DMS79 treated with DMSO at 0.1 percent for 48 hours (cell line): ENCODE measurements around the gene B3GALT5.
"Not testable (repeated sequence)": the region's sequence is repeated elsewhere in the genome, so short reads cannot be mapped to it uniquely, and the experiment has no call there.

Experiments
- DNase-seq: peaks from one replicate; lab custom pipeline; 2025; lab: John Stamatoyannopoulos, UW

Gene B3GALT5

GRCh38 chr21:39667353-39667891 lies 54.7 kb downstream of the B3GALT5 start:
- no peak for DNase-seq

- DNase-seq = no peak
Measured at GRCh38 chr21:39668369-39668768, 55.6 kb downstream of the B3GALT5 start.

DNA sequence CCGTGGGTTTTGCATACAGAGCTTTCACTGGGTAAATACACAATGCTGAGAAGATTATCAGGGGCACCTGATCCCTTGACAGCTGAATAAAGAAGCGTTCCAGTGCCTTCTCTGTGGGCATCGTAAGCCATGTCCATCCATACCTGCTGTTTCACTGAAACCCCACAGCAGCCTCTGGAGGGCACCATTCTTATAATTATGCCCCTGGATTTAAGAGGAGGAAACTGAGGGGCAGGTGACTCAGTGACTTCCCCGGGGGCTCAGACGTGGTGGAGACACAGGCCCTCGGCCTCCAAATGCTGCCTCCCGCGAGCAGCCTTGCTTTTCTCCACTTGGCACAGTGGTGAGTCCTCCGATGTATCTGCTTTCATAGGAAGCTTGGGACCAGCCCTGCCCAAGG lies 56.7 kb downstream of the B3GALT5 start:
- DNase-seq = no peak

GRCh38 chr21:39669976-39670661 lies 57.4 kb downstream of the B3GALT5 start:
- no peak for DNase-seq

DNA sequence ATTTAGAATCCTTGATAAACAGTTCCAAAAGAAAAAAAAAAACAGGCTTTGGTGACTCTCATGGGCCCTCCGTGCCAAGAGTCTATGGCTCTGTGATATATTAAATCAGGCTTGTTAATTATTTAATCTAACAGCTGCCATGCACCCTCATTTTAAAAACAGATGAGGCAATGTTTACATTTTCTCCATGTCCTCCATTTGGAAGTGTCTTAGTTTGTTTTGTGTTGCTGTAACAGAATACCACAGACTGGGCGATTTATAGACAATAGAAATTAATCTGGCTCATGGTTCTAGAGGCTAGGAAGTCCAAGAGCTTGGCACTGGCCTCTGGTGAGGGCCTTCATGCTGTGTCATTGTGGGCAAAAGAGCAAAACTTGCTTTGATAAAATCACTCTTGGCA lies 58.0 kb downstream of the B3GALT5 start:
- DNase-seq = no peak

DNA sequence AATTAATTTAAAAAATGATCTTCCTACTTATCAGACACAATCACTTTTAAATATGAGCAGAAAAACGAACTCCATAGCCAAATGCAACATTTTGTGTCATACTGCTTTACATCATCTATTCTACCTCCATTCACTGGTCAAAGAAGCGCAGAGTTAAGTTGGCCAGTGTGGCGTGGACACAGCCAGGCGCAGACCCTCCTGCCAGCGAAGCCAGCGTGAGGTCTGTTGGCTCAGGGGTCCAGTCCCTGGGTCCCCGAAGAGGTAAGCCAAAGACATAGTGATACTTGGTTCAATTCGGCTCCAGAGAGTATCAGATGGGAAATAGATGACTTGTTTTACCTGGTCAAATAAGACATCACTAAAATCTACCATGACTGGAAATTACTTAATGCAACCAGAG lies 59.2 kb downstream of the B3GALT5 start:
- no peak for DNase-seq

DNA sequence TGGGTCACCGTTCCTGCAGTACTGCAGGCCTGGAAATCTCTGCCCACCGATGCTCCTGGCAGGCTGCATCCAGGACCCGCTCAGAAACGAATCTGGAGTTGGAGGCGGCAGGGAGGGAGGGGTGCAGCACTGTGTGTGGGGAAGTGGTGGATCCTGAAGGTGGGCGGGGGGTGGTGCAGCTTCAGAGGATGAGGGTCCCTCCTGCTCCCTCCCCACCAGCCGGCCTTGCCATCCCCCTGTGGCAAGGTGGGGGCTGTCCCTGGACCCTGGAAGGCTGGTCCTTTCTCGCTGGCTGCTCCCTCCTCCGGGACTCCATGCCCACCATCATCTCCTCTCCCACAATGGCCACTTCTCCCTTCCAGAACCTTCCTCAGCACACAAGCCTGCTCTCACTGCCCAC lies 60.4 kb downstream of the B3GALT5 start:
- no peak for DNase-seq

DNA sequence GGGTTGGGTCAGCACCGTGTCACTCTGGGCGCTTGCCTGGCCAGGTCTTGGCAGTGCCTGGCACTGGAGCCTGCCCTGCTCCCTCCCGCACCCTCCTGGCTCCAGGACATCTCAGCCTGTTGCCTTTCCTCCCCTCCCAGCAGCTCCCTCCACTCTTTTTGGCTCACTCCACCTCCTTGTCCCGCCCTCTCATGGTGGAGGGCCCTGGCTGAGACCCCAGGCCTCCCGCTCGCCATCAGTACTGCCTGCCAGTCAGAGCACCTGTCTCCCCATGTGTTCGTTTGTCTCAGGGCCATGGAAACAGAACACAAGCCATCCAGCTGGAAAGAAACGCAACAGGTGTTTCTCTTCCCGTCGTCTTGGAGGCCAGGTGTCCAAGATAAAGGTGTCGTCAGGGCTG lies 61.0 kb downstream of the B3GALT5 start:
- peak; percentile 50 for DNase-seq

DNA sequence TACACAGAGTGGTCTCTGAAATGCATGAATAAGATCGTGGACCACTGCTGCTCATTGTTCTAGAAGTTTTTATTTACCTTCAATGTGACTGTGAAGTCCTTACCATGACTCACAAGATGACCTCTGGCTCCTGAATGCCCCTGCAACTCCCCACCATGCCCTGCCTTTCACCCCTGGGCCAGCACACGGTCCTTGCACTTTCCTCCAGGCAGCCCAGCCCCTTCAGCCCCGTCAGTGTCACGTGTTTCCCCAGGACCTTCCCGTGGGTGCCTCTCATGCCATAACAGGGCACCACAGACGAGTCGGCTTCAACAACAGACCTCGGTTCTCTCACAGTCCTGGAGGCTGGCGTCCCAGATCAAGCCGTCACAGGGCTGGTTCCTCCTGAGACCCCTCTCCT lies 62.1 kb downstream of the B3GALT5 start:
- DNase-seq = no peak

GRCh38 chr21:39675590-39675989 lies 62.9 kb downstream of the B3GALT5 start:
- DNase-seq = peak; percentile 100

GRCh38 chr21:39675993-39676661 lies 63.4 kb downstream of the B3GALT5 start:
- DNase-seq = peak; percentile 100

- DNase-seq = no peak
Measured at GRCh38 chr21:39680216-39680615, 67.5 kb downstream of the B3GALT5 start.

GRCh38 chr21:39681257-39681656 lies 68.5 kb downstream of the B3GALT5 start:
- DNase-seq = no peak

DNA sequence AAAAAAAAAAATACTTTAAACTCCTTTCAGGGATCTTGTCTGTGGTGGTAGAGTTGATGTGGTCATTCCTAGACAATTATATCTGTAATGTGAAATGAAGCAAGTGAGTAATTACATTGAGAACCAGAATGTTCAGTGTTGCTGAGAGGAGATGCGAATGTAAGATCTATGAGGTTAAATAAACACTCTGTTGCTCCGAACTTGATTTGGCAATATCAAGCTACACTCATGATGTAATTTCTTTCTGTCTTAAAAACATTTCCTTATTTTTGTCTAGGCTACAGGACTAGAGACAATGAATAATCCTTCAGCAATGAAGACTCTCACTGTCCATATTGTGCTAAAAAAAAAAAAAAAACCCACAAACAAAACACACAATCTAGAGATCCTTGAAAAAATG lies 69.1 kb downstream of the B3GALT5 start:
- DNase-seq = no peak

DNA sequence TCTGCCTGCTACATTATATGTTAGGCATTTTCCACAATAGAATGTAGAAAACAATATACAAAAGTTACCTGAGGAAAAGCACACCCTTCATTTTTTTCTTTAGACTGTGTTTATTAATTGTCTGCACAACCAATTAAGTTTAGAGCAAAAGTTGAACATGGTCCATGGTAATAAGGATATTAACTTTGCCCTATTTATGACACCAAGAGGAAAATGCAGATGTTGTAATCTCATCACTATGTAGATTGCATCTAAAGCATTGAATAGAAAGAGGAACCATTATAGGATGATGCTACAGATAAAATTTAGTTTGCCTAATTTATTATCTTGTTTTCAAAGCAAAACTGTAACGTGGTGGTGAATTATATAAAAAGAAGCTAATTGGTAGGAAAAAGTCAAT lies 72.5 kb downstream of the B3GALT5 start:
- DNase-seq = no peak

GRCh38 chr21:39685991-39686390 lies 73.3 kb downstream of the B3GALT5 start:
- DNase-seq = no peak

DNA sequence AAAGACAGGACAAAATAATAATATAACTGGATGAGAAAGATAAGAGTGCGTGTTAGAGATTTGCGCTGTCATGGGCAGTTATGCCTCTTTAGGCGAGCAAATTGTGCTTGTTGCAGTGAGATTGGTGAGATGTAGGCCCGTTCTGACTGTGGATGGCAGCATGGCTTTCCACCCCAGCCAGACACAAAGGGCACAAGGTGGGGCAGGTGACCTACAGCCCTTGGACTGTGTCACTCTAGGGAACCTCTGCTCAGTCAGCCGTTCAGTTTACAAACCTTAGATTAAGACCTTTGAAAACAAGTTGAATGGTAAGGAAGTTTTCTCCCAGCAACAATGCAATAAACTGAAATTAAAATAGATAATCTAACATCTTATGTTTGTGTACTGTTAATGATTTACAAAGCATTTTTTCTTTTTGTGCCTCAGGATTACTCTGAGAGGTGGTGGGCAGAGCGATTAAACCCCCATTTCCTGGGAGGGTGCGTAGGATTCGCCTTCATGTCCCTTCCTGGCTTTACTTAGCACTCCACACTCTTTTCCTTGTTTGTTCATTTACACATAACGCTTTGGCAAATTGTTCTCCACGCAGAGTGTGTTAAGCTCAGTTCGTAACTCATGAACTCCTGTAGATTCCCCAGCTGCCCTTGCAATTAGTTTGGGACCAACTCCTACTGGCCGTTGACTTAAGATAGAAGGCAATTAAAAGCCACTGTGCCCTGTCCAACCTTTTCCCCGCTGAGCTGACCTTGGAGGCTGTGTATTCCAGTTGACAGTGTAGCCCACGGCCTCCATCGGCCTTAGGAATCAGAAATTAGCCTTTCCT lies 74.1 kb downstream of the B3GALT5 start:
- no peak for DNase-seq

- DNase-seq = no peak
Measured at GRCh38 chr21:39688010-39688409, 75.3 kb downstream of the B3GALT5 start.

- not testable (repeated sequence) for DNase-seq
Measured at GRCh38 chr21:39689860-39690259, 77.1 kb downstream of the B3GALT5 start.

DNA sequence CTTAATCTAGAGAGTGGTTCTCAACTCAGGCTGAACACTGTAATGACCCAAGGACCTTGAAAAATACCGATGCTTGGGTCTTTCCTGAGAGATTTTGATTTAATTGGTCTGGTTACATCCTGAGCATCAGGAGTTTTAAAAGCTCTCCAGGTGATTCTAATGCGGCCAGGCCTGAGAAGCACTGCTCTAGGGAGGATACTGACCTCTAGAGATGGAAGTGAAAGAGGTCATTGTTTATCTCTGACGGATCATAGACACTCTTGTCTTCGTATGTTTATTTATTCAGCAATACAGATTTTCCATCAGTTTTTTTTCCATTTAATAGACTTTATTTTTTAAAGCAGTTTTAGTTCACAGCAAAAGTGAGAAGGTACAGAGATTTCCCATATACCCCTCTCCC lies 77.7 kb downstream of the B3GALT5 start:
- no peak for DNase-seq

- DNase-seq = no peak
Measured at GRCh38 chr21:39694750-39695149, 82.0 kb downstream of the B3GALT5 start.

DNA sequence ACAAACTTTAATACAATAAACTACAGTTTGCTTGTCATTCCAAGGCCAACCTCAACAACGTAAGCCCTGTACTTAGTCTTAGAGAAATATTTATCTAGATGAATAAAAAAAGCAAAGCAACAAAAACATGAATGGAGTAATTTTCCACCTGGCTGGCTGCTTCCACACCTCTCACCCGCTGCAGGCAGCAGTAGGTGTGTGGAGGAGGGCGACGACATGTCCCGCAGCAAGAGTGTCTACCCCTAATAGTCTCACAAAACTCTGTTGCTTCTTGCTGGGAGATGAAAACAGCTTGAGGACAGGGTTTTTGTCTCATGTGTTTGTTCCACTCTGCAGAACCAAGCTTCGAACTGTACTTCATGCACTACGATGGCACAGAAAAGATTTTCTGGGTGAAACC lies 83.5 kb downstream of the B3GALT5 start:
- DNase-seq = no peak

DNA sequence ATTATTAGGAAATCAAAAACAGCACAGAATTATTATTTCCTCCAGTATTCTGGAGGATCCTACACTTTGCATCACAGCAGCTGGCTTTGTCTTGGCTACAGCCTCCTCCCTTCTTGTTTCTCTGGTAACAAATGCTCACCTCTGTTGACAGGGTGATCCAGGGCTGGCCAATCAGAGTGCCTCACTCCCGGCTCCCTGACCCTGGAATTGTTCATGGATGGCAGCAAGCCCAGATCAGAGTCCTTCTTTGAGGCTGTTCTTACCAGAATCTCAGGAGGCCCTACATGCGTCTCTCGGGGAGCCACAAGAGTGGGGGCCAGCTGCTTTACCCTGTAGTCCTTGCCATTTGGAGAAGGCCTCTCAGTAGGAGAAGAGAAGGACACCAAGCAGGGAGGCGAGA lies 83.9 kb downstream of the B3GALT5 start:
- peak; percentile 68 for DNase-seq
